ENCODE results near the gene ANG. TPM values are rescaled to one million over a fixed set of nuclear protein-coding genes. Genes with fewer than 3 reads are reported as not detected.

ANG gene
- total and polyA plus RNA-seq, 10 of the 15 experiments (the other 5 are each of a cell fraction or from before 2014, with no cell fraction given): 1.0 to 5.9 (median 2.2) TPM

- TF ChIP-seq ZBTB33 (IDR thresholded peaks at IDR 0.05): no peak
- peak; percentile 81 for TF ChIP-seq POLR2AphosphoS2 (IDR thresholded peaks at IDR 0.05; ENCODE audit: low read depth, low read length)
- TF ChIP-seq JUND (IDR thresholded peaks at IDR 0.05; ENCODE audit: low read depth, low read length): 0 out of 2 replicates have a peak, but pooled peaks have one; percentile 48
- no peak for TF ChIP-seq REST (IDR thresholded peaks at IDR 0.05; ENCODE audit: low read depth, low read length)
- TF ChIP-seq ASH2L (IDR thresholded peaks at IDR 0.05; ENCODE audit: borderline replicate concordance, low read depth): peak; percentile 71; the same call in 1 of the 2 replicates
- TF ChIP-seq HCFC1 (IDR thresholded peaks at IDR 0.05; ENCODE audit: low read length): no peak
- 0 out of 2 replicates have a peak, but pooled peaks have one; percentile 5 for TF ChIP-seq HDGF (IDR thresholded peaks at IDR 0.05)
- no peak for TF ChIP-seq YBX1 (IDR thresholded peaks at IDR 0.05)
- TF ChIP-seq CUX1 (IDR thresholded peaks at IDR 0.05; ENCODE audit: insufficient replicate concordance, low read depth, low read length): no peak
- TF ChIP-seq ZBTB4 (CRISPR knock-in tag; IDR thresholded peaks at IDR 0.05): no peak
- TF ChIP-seq IRF5 (IDR thresholded peaks at IDR 0.05; ENCODE audit: borderline replicate concordance): no peak
Measured at GRCh38 chr14:20682435-20683124, 6.0 kb upstream of the ANG start (continued).
